Activated CD4-positive, alpha-beta memory T cell treated with anti-CD3 and anti-CD28 coated beads, Interleukin-2, amount 10 ng/mL, durations not matched to agents 7 days and 5 days (primary cell): ENCODE results near the gene HYAL3. TPM values are rescaled to one million over a fixed set of nuclear protein-coding genes. Genes with fewer than 3 reads are reported as not detected.

Source experiments
- CTCF ChIA-PET: fragments of 350-600 bp; sonication (Branson Sonifier 250); formaldehyde crosslinking; loops from one replicate; lab custom pipeline; 2021; ENCODE audit warnings: antibody characterized with exemption, inconsistent platforms; lab: Charles Lee
- POLR2A ChIA-PET: fragments of 350-600 bp; sonication (Branson Sonifier 250); formaldehyde crosslinking; loops from one replicate; lab custom pipeline; 2021; ENCODE audit warnings: antibody characterized with exemption; lab: Charles Lee
- DNase-seq: peaks from one replicate; pipeline ENCODE4 v3.0.0-alpha.2; 2020
- H3K27ac Mint-ChIP-seq: one replicate; pipeline ENCODE4 v1.8.0; 2021; ENCODE audit warnings: mild to moderate bottlenecking, mixed read lengths
- H3K27me3 Mint-ChIP-seq: one replicate; pipeline ENCODE4 v1.8.0; 2021; ENCODE audit warnings: mixed read lengths
- H3K36me3 Mint-ChIP-seq: one replicate; pipeline ENCODE4 v1.8.0; 2021; ENCODE audit warnings: low read depth, mixed read lengths
- H3K4me1 Mint-ChIP-seq: one replicate; pipeline ENCODE4 v1.8.0; 2021; ENCODE audit warnings: mixed read lengths
- H3K4me3 Mint-ChIP-seq: one replicate; pipeline ENCODE4 v1.8.0; 2021; ENCODE audit warnings: mild to moderate bottlenecking, mixed read lengths
- H3K9me3 Mint-ChIP-seq: one replicate; pipeline ENCODE4 v1.8.0; 2021; ENCODE audit warnings: mixed read lengths
- total RNA-seq, 2 experiments: library from RNA; stranded (reverse); gene quantifications; one replicate each; pipeline ENCODE4 v1.2.3, GENCODE V29; 2021

The HYAL3 gene
- total RNA-seq, 2 experiments from 2014 or later = 13.2 to 13.9 TPM

DNA sequence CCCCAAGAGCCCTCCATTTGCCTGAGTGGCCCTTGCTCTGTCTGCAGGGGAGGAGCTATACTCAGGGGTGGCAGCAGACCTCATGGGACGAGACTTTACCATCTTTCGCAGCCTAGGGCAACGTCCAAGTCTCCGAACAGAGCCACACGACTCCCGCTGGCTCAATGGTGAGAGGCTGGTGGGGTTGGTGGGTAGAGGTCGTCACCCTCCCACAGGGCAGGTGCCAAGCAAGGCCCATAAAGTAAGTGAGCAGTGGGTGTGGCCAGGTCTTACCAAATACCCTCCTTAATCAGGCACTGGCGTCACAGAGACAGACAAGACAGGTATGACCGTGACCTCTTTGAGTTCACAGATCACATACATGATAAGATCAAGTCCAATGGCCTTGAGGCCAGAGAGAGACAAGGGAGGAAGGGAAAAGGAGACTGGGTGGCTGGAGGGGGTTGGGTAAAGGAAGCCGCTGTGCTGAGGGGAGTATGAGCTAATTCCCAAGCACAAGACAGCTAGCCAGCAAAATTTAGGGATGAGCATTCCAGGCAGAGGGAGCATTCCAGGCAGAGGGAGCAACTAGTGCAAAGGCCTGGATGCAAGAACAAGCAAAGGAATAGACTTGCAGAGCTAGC lies 27.8 kb downstream of the HYAL3 start:
- Mint-ChIP-seq H3K27ac (no peak overlapping the region), H3K4me3 (no peak overlapping the region), H3K4me1 (peaks cover 33% of the 10 kb centered on the region), H3K36me3 (no peaks in the 10 kb centered on the region), H3K27me3 (peaks cover 49% of the 10 kb centered on the region), H3K9me3 (no peaks in the 10 kb centered on the region)
- POLR2A ChIA-PET = interaction anchor here (0.6 to 1.7 kb wide), 6 partner anchors 21 to 154 kb away, joined by 3 to 8 read pairs (median 3); partner anchors contain the start of gene IFRD2
- DNase-seq = no peak
- CTCF ChIA-PET = interaction anchor here (1.1 to 3.9 kb wide), 6 partner anchors 25 to 149 kb away, joined by 3 to 18 read pairs (median 7); partner anchors contain the start of gene GNAI2

DNA sequence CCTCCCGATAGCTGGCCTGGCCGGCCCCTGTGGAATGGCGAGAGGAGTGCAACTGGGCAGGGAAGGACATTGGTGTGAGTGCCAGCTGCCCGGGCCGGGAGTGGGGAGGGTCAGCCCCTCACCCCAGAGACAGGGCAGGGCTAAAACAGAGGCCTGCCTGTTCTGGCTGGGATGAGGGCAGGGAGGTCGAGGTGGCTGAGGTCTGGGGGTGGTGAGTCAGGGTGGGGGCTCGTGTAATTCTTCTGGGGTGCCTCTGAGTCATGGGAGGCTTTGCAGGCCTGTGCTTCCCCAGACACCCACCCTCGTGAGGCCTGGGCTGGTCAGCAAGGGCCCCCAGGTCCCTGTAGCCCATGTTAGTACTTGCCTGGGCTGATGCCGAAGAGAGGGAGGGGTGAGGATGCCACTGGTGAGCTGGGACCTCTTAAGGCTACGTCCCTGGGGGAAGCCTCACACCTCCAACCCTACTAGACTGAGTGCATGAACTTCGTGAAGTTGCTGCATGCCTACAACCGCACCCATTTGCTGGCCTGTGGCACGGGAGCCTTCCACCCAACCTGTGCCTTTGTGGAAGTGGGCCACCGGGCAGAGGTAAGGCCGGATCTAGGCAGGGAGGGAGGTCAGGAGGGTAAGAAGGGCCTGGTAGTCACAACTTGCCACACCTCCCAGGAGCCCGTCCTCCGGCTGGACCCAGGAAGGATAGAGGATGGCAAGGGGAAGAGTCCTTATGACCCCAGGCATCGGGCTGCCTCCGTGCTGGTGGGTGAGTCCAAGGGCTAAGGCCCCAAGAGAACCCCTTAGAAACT lies 28.6 kb downstream of the HYAL3 start:
- Mint-ChIP-seq H3K27me3 (peaks cover 47% of the 10 kb centered on the region), H3K4me1 (peaks cover 28% of the 10 kb centered on the region), H3K4me3 (no peak overlapping the region), H3K9me3 (no peaks in the 10 kb centered on the region), H3K36me3 (no peaks in the 10 kb centered on the region), H3K27ac (no peak overlapping the region)
- POLR2A ChIA-PET = interaction anchor here (0.9 to 1.7 kb wide), 3 partner anchors 24 to 153 kb away, joined by 3 to 8 read pairs (median 4); no protein-coding TSS in a partner anchor
- CTCF ChIA-PET = interaction anchor here (1.4 to 3.9 kb wide), 3 partner anchors 24 to 54 kb away, joined by 5 to 18 read pairs (median 6); no protein-coding TSS in a partner anchor
- no peak for DNase-seq

DNA sequence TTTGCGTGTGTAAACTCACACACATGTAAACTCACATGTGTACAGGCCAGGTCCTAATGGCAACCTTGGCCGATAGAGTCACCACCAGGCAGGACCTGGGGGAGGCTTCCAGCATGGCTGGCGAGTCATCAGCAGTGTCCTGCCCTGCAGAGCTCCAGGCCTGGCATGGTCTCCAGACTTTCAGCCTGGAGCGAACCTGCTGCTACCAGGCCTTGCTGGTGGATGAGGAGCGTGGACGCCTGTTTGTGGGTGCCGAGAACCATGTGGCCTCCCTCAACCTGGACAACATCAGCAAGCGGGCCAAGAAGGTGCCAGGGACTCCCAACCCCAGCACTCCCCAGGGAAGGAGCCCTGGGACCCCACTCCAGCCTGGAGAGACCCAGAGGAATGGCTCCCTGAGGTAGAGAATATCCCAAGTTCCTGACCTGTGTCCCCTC lies 29.2 kb downstream of the HYAL3 start:
- ChIA-PET POLR2A (interaction anchor here (1.4 to 1.7 kb wide), 2 partner anchors 23 to 76 kb away, joined by 4 to 8 read pairs; no protein-coding TSS in a partner anchor), CTCF (interaction anchor here (1.4 to 3.9 kb wide), 3 partner anchors 24 to 54 kb away, joined by 5 to 18 read pairs (median 6); no protein-coding TSS in a partner anchor)
- DNase-seq = no peak
- Mint-ChIP-seq H3K27ac (no peak overlapping the region), H3K4me1 (peaks cover 23% of the 10 kb centered on the region), H3K27me3 (peaks cover 41% of the 10 kb centered on the region), H3K36me3 (no peaks in the 10 kb centered on the region), H3K9me3 (no peaks in the 10 kb centered on the region), H3K4me3 (no peak overlapping the region)

DNA sequence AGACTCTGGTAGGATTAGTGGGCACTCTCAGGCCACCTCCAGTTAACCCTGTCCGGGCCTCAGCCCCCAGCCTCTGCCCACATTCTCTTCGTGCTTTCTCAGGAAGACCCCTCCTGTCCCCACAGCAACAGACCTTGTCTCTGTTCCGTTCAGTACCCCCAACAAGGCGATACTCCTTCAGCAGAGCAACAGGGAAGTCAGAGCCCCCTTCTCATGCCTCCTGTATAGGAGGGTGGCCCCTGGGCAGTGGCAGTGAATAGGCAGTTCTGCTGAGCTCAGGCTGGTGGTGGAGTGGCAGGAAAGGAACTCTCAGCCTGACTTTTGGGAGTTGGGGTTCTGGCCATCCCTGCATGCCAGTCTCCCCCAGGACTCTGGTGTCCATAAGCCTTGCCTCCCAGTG lies 29.7 kb downstream of the HYAL3 start:
- Mint-ChIP-seq H3K27me3 (peaks cover 35% of the 10 kb centered on the region), H3K27ac (no peak overlapping the region), H3K4me3 (no peak overlapping the region), H3K9me3 (no peaks in the 10 kb centered on the region), H3K36me3 (no peaks in the 10 kb centered on the region), H3K4me1 (peaks cover 20% of the 10 kb centered on the region)
- DNase-seq = no peak
- ChIA-PET CTCF (interaction anchor here (0.7 to 3.9 kb wide), 4 partner anchors 9 to 55 kb away, joined by 3 to 18 read pairs (median 6); no protein-coding TSS in a partner anchor), POLR2A (no interaction called here)

DNA sequence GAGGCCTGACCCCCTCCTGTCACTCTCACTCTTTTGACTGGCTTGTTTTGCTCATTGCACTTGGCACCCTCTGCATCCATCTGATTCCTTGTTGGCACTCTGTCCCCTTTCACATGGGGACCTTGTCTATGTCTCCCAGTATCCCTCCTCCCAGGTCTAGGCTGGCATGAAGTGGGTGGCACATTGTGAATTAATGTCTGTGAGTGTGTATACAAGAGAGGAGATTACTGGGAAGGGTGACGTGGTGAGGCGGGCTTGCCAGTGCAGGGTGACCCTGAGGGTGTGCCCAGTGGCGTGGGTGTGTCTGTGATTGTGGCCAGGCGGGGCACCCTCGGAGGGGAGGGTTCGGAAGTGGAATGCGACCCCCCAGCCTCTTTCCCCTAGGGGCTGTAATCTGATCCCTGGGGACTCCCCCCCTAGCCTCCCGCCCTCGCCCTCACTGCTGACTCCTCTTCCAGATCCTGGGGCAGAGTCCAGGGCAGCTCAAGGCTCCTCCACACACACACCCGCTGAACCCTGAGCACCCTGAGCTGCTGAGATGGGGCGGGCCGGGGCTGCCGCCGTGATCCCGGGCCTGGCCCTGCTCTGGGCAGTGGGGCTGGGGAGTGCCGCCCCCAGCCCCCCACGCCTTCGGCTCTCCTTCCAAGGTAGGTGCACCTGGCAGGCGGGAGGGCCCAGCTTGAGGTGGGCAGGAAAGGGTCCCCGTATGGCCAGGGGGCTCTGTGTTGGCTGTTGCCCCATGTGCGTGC lies 30.3 kb downstream of the HYAL3 start, which contains the start of gene SEMA3B:
Gene SEMA3B (plus strand): TSS at position 445 of the 749 bp plus-strand sequence. CDS start 94 bp downstream, at position 539.
- Mint-ChIP-seq H3K4me3 (no peak within 1 kb of the TSS), H3K9me3 (no peaks in the 10 kb centered on the region), H3K36me3 (no peaks in the 10 kb centered on the region), H3K4me1 (peaks cover 15% of the 10 kb centered on the region), H3K27ac (no peak within 1 kb of the TSS), H3K27me3 (peaks cover 30% of the 10 kb centered on the region)
- no peak for DNase-seq
- ChIA-PET POLR2A (no interaction called here), CTCF (interaction anchor here (0.7 to 3.9 kb wide), 4 partner anchors 9 to 55 kb away, joined by 3 to 18 read pairs (median 6); no protein-coding TSS in a partner anchor)

DNA sequence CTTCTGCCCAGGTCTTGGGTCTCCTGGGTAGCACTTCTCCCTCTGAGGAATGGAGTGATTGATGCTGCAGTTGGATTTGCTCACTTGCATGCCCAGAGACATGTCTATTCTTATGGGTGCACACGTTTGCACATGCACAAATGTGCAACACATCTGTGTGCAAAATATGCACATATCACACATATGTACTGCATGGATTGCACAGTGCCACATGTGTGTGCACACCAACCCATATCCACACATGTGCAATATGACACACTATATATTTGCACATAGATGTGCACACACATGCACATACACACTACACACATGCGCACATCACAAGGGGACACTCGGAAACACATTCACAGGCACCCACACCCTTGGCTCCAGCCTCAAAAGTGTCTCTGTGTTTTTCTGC lies 30.9 kb downstream of the HYAL3 start:
- H3K27me3 Mint-ChIP-seq = peaks cover 26% of the 10 kb centered on the region
- H3K27ac Mint-ChIP-seq = no peak overlapping the region
- H3K36me3 Mint-ChIP-seq = no peaks in the 10 kb centered on the region
- POLR2A ChIA-PET = interaction anchor here (2.1 kb wide), 1 partner anchor 32 kb away, joined by 9 read pairs; the partner anchor contains the start of gene GNAI2
- peaks cover 13% of the 10 kb centered on the region for H3K4me1 Mint-ChIP-seq
- no peak overlapping the region for H3K4me3 Mint-ChIP-seq
- CTCF ChIA-PET = no interaction called here
- no peaks in the 10 kb centered on the region for H3K9me3 Mint-ChIP-seq
- DNase-seq = no peak

DNA sequence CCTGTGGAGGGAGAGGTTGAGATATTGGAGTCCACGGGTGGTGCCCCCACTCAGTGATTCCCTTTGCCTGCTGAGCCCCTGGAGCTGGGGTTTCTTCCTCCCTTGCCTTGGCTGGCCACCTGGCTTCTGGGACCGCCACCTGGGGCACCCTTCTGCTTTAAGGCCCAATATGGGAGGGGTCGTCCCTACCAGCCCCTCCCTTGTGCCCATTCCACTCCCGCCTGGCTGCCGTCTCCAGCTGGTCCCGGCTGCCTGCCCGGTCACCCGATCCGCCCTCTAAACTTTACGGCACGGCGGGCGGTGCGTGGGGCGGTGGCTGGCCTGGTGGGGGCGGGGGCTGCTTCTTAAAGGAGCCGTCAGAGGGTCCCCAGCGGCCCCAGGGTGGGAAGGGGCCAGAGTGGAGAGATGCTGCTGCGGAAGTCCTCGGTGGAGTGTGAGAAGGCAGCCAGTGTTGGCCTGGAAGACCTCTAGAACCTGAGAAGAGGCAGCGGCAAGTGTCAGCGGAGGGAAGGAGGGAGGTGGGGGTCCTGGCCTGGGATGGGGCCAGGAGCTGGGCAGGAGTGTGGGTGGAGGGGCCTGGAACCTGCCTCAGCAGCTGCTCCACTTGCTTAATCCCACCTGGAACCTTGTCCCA lies 31.8 kb downstream of the HYAL3 start:
- no peak overlapping the region for H3K4me3 Mint-ChIP-seq
- DNase-seq = no peak
- no peaks in the 10 kb centered on the region for H3K36me3 Mint-ChIP-seq
- no peaks in the 10 kb centered on the region for H3K9me3 Mint-ChIP-seq
- H3K27ac Mint-ChIP-seq = no peak overlapping the region
- CTCF ChIA-PET = interaction anchor here (1.2 to 1.7 kb wide), 3 partner anchors 11 to 73 kb away, joined by 3 to 7 read pairs (median 4); no protein-coding TSS in a partner anchor
- POLR2A ChIA-PET = interaction anchor here (1.1 to 2.1 kb wide), 3 partner anchors 20 to 31 kb away, joined by 3 to 9 read pairs (median 6); partner anchors contain the start of gene GNAI2
- peaks cover 7% of the 10 kb centered on the region for H3K4me1 Mint-ChIP-seq
- H3K27me3 Mint-ChIP-seq = peaks cover 21% of the 10 kb centered on the region

DNA sequence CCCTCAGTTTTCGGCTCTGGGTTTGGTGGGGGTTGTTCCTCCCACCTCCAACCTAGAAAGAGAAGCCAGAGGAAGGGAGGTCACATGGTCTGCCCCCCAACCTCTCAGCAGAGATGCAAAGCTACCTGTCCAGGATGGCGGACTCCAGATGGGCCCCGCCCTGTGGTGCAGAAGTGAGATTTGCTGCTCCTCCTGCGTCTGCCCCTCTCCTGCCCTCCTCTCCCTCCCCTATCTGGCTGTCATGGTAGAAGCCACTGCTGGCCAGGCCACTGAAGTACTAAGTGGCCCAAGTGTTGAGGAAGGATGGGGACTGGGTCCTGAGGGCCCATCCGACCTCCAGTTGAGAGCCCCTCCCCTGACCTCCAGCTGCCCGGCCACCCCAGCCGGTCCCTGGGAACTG lies 32.4 kb downstream of the HYAL3 start:
- CTCF ChIA-PET = interaction anchor here (0.9 to 1.7 kb wide), 5 partner anchors 11 to 72 kb away, joined by 3 to 7 read pairs (median 4); no protein-coding TSS in a partner anchor
- H3K4me3 Mint-ChIP-seq = no peak overlapping the region
- DNase-seq = no peak
- H3K27ac Mint-ChIP-seq = no peak overlapping the region
- no peaks in the 10 kb centered on the region for H3K9me3 Mint-ChIP-seq
- peaks cover 5% of the 10 kb centered on the region for H3K4me1 Mint-ChIP-seq
- H3K27me3 Mint-ChIP-seq = peaks cover 21% of the 10 kb centered on the region
- H3K36me3 Mint-ChIP-seq = no peaks in the 10 kb centered on the region
- POLR2A ChIA-PET = interaction anchor here (1.1 to 2.1 kb wide), 3 partner anchors 20 to 30 kb away, joined by 3 to 9 read pairs (median 6); partner anchors contain the start of gene GNAI2

DNA sequence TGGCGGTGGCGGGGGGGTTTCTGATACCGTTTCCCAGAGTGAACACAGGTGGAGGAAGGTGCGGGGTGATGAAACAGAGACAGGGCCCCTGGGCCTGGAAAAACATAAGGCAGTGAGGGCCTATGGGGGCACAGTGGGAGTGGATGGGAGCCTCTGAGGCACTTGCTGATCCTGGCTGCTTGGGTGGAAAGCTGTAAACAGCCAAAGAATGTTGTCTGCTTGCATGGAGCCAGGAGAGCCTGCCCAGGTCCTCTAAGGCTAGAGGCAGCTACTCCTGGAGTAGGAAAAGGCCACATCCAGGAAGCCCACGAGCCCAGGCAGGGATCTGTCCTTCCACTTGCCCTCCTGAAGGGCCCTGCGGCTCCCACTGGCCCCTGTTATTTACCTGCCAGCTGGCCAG lies 33.2 kb downstream of the HYAL3 start:
- Mint-ChIP-seq H3K9me3 (no peaks in the 10 kb centered on the region), H3K27ac (no peak overlapping the region), H3K27me3 (peaks cover 21% of the 10 kb centered on the region), H3K4me1 (no peaks in the 10 kb centered on the region), H3K36me3 (no peaks in the 10 kb centered on the region), H3K4me3 (no peak overlapping the region)
- ChIA-PET CTCF (interaction anchor here (0.8 to 1.7 kb wide), 4 partner anchors 19 to 147 kb away, joined by 3 to 7 read pairs (median 4); no protein-coding TSS in a partner anchor), POLR2A (interaction anchor here (1.9 to 2.1 kb wide), 3 partner anchors 19 to 72 kb away, joined by 4 to 9 read pairs (median 6); partner anchors contain the start of gene GNAI2)
- DNase-seq = no peak

DNA sequence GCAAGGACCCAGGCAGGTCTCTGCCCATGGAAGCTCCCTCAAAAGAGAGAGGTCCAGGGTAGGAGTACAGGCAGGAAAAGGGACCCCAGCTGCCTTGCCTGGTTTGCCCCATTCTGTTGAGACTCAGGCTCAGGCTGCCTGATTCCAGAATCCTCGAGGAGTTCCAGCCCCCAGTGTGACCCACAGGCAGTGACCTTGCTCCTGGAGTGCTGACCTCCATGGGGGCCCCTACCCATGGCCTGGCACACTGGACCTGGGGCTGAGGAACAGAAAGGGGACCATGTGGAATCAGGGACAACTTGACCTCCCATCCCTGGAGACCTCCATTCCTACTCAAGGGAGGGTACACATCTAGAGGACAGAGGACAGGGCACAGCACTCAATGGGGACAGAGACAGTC lies 33.6 kb downstream of the HYAL3 start:
- Mint-ChIP-seq H3K4me3 (no peak overlapping the region), H3K27me3 (peaks cover 21% of the 10 kb centered on the region), H3K9me3 (no peaks in the 10 kb centered on the region), H3K36me3 (no peaks in the 10 kb centered on the region), H3K27ac (no peak overlapping the region), H3K4me1 (peaks cover under 1% of the 10 kb centered on the region)
- DNase-seq = no peak
- ChIA-PET CTCF (interaction anchor here (0.8 to 1.7 kb wide), 3 partner anchors 19 to 146 kb away, joined by 4 to 7 read pairs (median 4); no protein-coding TSS in a partner anchor), POLR2A (interaction anchor here (1.9 kb wide), 2 partner anchors 18 to 71 kb away, joined by 4 to 6 read pairs; no protein-coding TSS in a partner anchor)

DNA sequence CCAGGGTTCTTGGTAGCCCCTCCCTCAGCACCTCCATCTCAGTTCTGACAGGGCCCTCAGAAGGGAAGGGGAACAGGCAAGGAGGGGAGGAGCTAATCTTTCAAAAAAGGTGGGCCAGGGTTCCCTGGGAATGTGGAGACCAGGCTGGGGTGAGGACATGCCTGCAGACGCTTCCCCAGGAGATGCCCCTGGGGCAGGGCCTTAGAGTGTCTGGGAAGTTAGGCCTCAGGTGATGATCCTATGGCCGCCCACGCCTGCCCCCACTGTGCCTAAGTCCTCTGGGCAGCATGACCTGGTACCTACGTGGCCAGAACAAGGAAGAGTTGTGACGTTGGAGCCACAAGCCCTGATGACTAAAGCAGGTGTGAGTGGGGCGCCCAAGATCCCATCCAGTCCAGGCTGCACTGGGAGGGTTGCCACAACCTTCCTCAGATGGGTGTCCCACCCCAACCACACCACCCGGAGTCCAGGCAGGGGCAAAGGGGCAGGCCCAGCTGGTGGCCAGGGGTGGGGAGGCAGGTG lies 34.2 kb downstream of the HYAL3 start:
- Mint-ChIP-seq H3K27ac (no peak overlapping the region), H3K27me3 (peaks cover 21% of the 10 kb centered on the region), H3K4me3 (no peak overlapping the region), H3K4me1 (peaks cover 3% of the 10 kb centered on the region), H3K9me3 (no peaks in the 10 kb centered on the region), H3K36me3 (no peaks in the 10 kb centered on the region)
- DNase-seq = no peak
- CTCF ChIA-PET = interaction anchor here (2.1 kb wide), 1 partner anchor 38 kb away, joined by 12 read pairs; no protein-coding TSS in a partner anchor
- POLR2A ChIA-PET = interaction anchor here (1.4 to 1.9 kb wide), 3 partner anchors 18 to 71 kb away, joined by 3 to 4 read pairs (median 4); no protein-coding TSS in a partner anchor
